Smooth muscle cell (in vitro differentiated cells): ENCODE results near the gene MAP4. TPM values are rescaled to one million over a fixed set of nuclear protein-coding genes. Genes with fewer than 3 reads are reported as not detected.

Source experiments
- DNase-seq: peaks from one replicate; lab custom pipeline; 2025; ENCODE audit not compliant: unreplicated experiment; lab: John Stamatoyannopoulos, UW
- H2AFZ ChIP-seq: fragments of 200-600 bp; sonication (generic); 2 replicates; pipeline ENCODE4 v1.6.0; 2016; ENCODE audit warnings: antibody characterized with exemption, low read depth, mild to moderate bottlenecking
- H3F3A ChIP-seq: fragments of 200-600 bp; sonication (generic); 2 replicates; pipeline ENCODE4 v1.6.0; 2017; ENCODE audit warnings: antibody characterized with exemption, low read depth
- H3K27ac ChIP-seq: fragments of 200-600 bp; sonication (generic); 2 replicates; pipeline ENCODE4 v1.5.1; 2016; ENCODE audit warnings: low read depth, mild to moderate bottlenecking
- H3K27me3 ChIP-seq: fragments of 200-600 bp; sonication (generic); 2 replicates; pipeline ENCODE4 v1.6.1; 2016; ENCODE audit warnings: low read depth, mild to moderate bottlenecking
- H3K36me3 ChIP-seq: fragments of 200-600 bp; sonication (generic); 2 replicates; pipeline ENCODE4 v1.5.1; 2016; ENCODE audit warnings: low read depth
- H3K4me1 ChIP-seq: fragments of 200-600 bp; sonication (generic); 2 replicates; pipeline ENCODE4 v1.5.1; 2016; ENCODE audit warnings: low read depth
- H3K4me2 ChIP-seq: fragments of 200-600 bp; sonication (generic); 2 replicates; pipeline ENCODE4 v1.6.0; 2016; ENCODE audit warnings: mild to moderate bottlenecking
- H3K4me3 ChIP-seq: fragments of 200-600 bp; sonication (generic); 2 replicates; pipeline ENCODE4 v1.5.1; 2016; ENCODE audit warnings: mild to moderate bottlenecking
- H3K79me2 ChIP-seq: fragments of 200-600 bp; sonication (generic); 2 replicates; pipeline ENCODE4 v1.6.0; 2016; ENCODE audit warnings: low read depth, mild to moderate bottlenecking
- H3K9ac ChIP-seq: fragments of 200-600 bp; sonication (generic); 2 replicates; pipeline ENCODE4 v1.6.0; 2016; ENCODE audit warnings: low read depth
- H3K9me3 ChIP-seq: fragments of 200-600 bp; sonication (generic); replicated peaks from 2 replicates; pipeline ENCODE4 v1.5.1; 2016; ENCODE audit warnings: low read depth
- H4K20me1 ChIP-seq: fragments of 200-600 bp; sonication (generic); 2 replicates; pipeline ENCODE4 v1.6.0; 2016; ENCODE audit warnings: low read depth
- WGBS: methylation state at CpG from one replicate; pipeline ENCODE4 v1.1.7; 2016; ENCODE audit warnings: low lambda C conversion rate; 5-methylcytosine and 5-hydroxymethylcytosine counted together
- polyA plus RNA-seq: library from polyadenylated mRNA; unstranded; fragments of >200 nt; fragmentation: Nextera tagmentation; extraction: Ambion mirVana; gene quantifications from 2 replicates; pipeline ENCODE4 v1.2.1, GENCODE V29; 2016
- total RNA-seq: library from RNA; depleted of rRNA; stranded (reverse); fragments of >200 nt; gene quantifications from 2 replicates; pipeline ENCODE4 v1.2.3, GENCODE V29; 2014
- TF ChIP-seq, protein P1 (sequence below): fragments of 200-600 bp; sonication (generic); IDR thresholded peaks from 2 replicates; pipeline ENCODE4 v1.5.1; 2017; ENCODE audit warnings: borderline replicate concordance, mild to moderate bottlenecking, antibody characterized with exemption; ENCODE audit not compliant: insufficient read depth, poor library complexity, severe bottlenecking

The MAP4 gene
- total and polyA plus RNA-seq, 2 experiments from 2014 or later, result 114 to 166 TPM

DNA sequence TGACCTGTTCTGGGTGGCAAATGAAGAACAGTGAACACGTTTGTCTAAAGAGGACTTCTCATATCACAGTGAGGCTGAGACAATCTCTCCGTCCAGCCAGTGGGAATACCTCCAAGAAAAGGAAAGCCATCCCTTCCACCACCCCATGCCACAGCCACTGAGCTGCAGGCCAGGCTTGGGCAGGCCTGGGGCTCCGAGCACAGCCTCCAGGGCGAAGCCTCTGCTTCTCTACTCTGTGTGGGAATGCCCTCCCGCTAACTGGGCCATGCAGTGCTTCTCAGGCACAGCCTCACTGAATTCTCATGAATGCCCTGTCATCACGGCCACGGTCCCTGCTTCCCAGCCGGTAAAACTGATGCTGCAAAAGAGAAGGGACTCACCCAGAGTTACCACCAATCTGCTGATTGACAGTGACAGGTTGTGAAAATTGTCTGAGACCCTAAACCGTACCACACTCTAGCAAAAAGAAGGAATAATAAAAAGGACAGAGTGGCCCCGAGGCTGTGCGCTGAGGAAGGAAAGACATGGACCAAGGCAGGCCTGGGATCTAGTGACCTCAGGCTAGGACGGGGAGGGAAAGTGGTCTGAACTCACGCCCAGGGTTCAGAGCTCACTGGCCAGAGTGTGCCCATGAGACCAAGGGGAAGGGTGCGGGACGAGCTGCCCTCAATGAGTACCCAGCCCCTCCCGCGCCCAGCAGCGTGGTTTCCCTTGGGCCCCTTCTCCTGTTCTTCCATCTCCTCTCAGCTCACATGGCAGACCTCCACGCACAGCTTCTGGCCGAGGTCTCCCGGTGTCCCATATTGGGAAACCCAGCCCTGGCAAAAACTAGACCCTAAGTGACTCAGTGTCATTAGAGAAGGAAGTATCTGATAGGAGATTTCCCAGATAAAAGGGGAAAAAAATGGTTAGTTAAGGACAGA, 160.5 kb downstream of the MAP4 start:
- TF ChIP-seq, protein P1, sequence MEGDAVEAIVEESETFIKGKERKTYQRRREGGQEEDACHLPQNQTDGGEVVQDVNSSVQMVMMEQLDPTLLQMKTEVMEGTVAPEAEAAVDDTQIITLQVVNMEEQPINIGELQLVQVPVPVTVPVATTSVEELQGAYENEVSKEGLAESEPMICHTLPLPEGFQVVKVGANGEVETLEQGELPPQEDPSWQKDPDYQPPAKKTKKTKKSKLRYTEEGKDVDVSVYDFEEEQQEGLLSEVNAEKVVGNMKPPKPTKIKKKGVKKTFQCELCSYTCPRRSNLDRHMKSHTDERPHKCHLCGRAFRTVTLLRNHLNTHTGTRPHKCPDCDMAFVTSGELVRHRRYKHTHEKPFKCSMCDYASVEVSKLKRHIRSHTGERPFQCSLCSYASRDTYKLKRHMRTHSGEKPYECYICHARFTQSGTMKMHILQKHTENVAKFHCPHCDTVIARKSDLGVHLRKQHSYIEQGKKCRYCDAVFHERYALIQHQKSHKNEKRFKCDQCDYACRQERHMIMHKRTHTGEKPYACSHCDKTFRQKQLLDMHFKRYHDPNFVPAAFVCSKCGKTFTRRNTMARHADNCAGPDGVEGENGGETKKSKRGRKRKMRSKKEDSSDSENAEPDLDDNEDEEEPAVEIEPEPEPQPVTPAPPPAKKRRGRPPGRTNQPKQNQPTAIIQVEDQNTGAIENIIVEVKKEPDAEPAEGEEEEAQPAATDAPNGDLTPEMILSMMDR, result no peak
- 97% methylated on average over 21 of the region's 21 CpGs for WGBS

DNA sequence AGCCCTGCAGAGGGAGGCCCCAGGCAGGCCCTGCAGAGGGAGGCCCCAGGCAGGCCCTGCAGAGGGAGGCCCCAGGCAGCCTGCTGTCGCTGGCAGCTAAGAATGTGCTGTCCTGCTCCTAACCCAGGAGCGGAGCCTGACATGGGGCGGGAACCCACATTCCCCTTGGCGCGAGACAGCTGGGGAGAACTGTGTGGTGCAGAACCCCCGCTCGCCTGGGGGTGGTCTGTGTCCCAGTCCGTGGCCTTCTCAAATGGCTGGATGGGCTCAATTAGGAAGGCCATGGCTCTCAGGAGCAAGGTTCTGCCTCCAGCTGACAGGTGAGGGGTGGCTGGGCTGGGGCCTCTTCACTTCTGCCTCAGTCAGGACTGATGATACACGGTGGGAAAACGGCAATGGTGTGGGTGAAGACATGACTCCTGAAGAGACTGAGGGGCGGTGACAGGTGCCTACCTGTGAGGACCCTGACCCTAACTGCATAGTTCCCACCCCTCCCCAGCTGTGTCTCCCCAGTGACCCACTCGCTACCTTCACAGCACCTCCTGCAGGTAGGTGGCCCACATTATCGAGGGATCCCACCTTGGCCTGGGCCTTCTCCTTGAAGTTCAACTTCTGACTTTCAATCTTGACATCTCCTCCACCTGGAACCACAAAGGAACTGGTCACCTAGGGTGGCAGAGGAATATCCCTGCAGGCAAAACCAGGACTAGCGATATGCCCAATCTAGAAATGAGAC, 161.3 kb downstream of the MAP4 start:
- Histone ChIP-seq H3K9me3 (no peaks in the 10 kb centered on the region), H2AFZ (no peak overlapping the region)
- DNase-seq, result no peak

More for the DNA sequence above, 160.5 kb downstream of the MAP4 start:
- no peak overlapping the region for H3K27ac ChIP-seq
- no peak overlapping the region for H3K9ac ChIP-seq
- peaks cover 28% of the 10 kb centered on the region for H4K20me1 ChIP-seq
- H3K27me3 ChIP-seq, result no peaks in the 10 kb centered on the region
- no peak overlapping the region for H2AFZ ChIP-seq
- H3K4me1 ChIP-seq, result no peaks in the 10 kb centered on the region
- H3K4me3 ChIP-seq, result no peak overlapping the region
- peaks cover 34% of the 10 kb centered on the region for H3F3A ChIP-seq
- no peaks in the 10 kb centered on the region for H3K9me3 ChIP-seq
- no peaks in the 10 kb centered on the region for H3K79me2 ChIP-seq
- no peak overlapping the region for H3K4me2 ChIP-seq
- no peak for DNase-seq
- peaks cover 7% of the 10 kb centered on the region for H3K36me3 ChIP-seq

DNA sequence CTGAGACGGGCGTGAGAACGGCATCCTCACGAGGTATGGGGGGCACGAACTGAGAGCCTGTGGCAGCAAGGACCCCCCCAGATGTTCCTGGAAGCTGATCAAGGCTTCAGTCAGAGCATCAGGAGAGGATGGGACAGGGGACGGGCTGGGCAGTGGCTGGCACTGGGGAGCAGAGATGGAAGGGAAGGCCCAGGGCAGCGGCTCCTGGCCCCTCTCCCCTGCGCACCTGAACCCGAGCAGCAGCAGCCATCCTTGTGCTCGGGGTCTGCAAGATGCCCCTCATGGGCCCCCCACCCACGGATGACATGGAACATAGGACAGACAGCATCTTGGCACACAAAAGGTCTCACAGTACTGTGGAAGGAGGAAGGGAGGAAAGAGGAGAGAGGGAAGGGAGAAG, 161.9 kb downstream of the MAP4 start:
- Histone ChIP-seq H3K27ac (no peak overlapping the region), H3K9ac (no peak overlapping the region), H3K4me2 (no peak overlapping the region), H4K20me1 (peaks cover 29% of the 10 kb centered on the region), H3K4me3 (no peak overlapping the region), H3F3A (peaks cover 47% of the 10 kb centered on the region), H3K27me3 (no peaks in the 10 kb centered on the region), H3K4me1 (no peaks in the 10 kb centered on the region), H2AFZ (no peak overlapping the region), H3K36me3 (no peaks in the 10 kb centered on the region), H3K9me3 (no peaks in the 10 kb centered on the region), H3K79me2 (no peaks in the 10 kb centered on the region)
- DNase-seq, result no peak
- WGBS, result 97% methylated on average over 11 of the region's 11 CpGs
- TF ChIP-seq, protein P1, result no peak

More for the DNA sequence above, 161.3 kb downstream of the MAP4 start:
- no peaks in the 10 kb centered on the region for H3K27me3 ChIP-seq
- H3K4me1 ChIP-seq, result no peaks in the 10 kb centered on the region
- WGBS, result 96% methylated on average over 14 of the region's 14 CpGs
- peaks cover 28% of the 10 kb centered on the region for H4K20me1 ChIP-seq
- no peaks in the 10 kb centered on the region for H3K79me2 ChIP-seq
- H3K36me3 ChIP-seq, result peaks cover under 1% of the 10 kb centered on the region
- H3F3A ChIP-seq, result peaks cover 42% of the 10 kb centered on the region
- TF ChIP-seq, protein P1, result no peak
- no peak overlapping the region for H3K4me2 ChIP-seq
- no peak overlapping the region for H3K27ac ChIP-seq
- H3K4me3 ChIP-seq, result no peak overlapping the region
- H3K9ac ChIP-seq, result no peak overlapping the region
